Parathyroid adenoma (tissue), 2 donors: Measurements from ENCODE around the gene DAAM2.
A peak's percentile ranks its signal among the peaks of the same experiment; 100 is the strongest.

Experiments used
- H2AFZ ChIP-seq: fragments of 300-600 bp; sonication (generic); one replicate; pipeline ENCODE4 v1.7.0; 2017; ENCODE audit warnings: antibody characterized with exemption, mild to moderate bottlenecking
- H3K27ac ChIP-seq: fragments of 300-600 bp; sonication (generic); one replicate; pipeline ENCODE4 v1.7.0; 2017
- H3K27me3 ChIP-seq: fragments of 300-600 bp; sonication (generic); one replicate; pipeline ENCODE4 v1.7.0; 2017; ENCODE audit warnings: low read length; ENCODE audit not compliant: control insufficient read depth, insufficient read depth
- H3K36me3 ChIP-seq: fragments of 300-600 bp; sonication (generic); one replicate; pipeline ENCODE4 v1.7.0; 2017; ENCODE audit warnings: low read length; ENCODE audit not compliant: control insufficient read depth, insufficient read depth
- H3K4me1 ChIP-seq: fragments of 300-600 bp; sonication (generic); one replicate; pipeline ENCODE4 v1.7.0; 2017; ENCODE audit warnings: control low read depth
- H3K4me2 ChIP-seq: fragments of 300-600 bp; sonication (generic); one replicate; pipeline ENCODE4 v1.7.0; 2017; ENCODE audit warnings: low read length
- H3K4me3 ChIP-seq: fragments of 300-600 bp; sonication (generic); one replicate; pipeline ENCODE4 v1.7.0; 2017; ENCODE audit warnings: low read depth, low read length
- H3K79me2 ChIP-seq: fragments of 300-600 bp; sonication (generic); one replicate; pipeline ENCODE4 v1.7.0; 2017; ENCODE audit warnings: control low read depth
- H3K9ac ChIP-seq: fragments of 300-600 bp; sonication (generic); one replicate; pipeline ENCODE4 v1.7.0; 2017; ENCODE audit warnings: mild to moderate bottlenecking
- H3K9me3 ChIP-seq: fragments of 300-600 bp; sonication (generic); one replicate; pipeline ENCODE4 v1.7.0; 2017; ENCODE audit warnings: low read length; ENCODE audit not compliant: control insufficient read depth
- TF ChIP-seq, protein P1 (sequence below): fragments of 300-600 bp; sonication (generic); IDR thresholded peaks from one replicate; pipeline ENCODE4 v1.7.0; 2017; ENCODE audit warnings: antibody characterized with exemption, mild to moderate bottlenecking
- donor health status: primary hyperparathyroidism.

DAAM2 gene

GRCh38 chr6:39849764-39850163, 57.6 kb downstream of the DAAM2 start:
- H3K4me3 ChIP-seq = no peak overlapping the region
- no peaks in the 10 kb centered on the region for H3K36me3 ChIP-seq
- no peak overlapping the region for H3K4me2 ChIP-seq
- H3K27me3 ChIP-seq = no peaks in the 10 kb centered on the region
- no peaks in the 10 kb centered on the region for H3K9me3 ChIP-seq
- no peaks in the 10 kb centered on the region for H3K79me2 ChIP-seq
- H3K27ac ChIP-seq = no peak overlapping the region
- TF ChIP-seq, protein P1, sequence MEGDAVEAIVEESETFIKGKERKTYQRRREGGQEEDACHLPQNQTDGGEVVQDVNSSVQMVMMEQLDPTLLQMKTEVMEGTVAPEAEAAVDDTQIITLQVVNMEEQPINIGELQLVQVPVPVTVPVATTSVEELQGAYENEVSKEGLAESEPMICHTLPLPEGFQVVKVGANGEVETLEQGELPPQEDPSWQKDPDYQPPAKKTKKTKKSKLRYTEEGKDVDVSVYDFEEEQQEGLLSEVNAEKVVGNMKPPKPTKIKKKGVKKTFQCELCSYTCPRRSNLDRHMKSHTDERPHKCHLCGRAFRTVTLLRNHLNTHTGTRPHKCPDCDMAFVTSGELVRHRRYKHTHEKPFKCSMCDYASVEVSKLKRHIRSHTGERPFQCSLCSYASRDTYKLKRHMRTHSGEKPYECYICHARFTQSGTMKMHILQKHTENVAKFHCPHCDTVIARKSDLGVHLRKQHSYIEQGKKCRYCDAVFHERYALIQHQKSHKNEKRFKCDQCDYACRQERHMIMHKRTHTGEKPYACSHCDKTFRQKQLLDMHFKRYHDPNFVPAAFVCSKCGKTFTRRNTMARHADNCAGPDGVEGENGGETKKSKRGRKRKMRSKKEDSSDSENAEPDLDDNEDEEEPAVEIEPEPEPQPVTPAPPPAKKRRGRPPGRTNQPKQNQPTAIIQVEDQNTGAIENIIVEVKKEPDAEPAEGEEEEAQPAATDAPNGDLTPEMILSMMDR = no peak
- no peak overlapping the region for H3K9ac ChIP-seq
- H2AFZ ChIP-seq = no peak overlapping the region
- no peaks in the 10 kb centered on the region for H3K4me1 ChIP-seq

DNA sequence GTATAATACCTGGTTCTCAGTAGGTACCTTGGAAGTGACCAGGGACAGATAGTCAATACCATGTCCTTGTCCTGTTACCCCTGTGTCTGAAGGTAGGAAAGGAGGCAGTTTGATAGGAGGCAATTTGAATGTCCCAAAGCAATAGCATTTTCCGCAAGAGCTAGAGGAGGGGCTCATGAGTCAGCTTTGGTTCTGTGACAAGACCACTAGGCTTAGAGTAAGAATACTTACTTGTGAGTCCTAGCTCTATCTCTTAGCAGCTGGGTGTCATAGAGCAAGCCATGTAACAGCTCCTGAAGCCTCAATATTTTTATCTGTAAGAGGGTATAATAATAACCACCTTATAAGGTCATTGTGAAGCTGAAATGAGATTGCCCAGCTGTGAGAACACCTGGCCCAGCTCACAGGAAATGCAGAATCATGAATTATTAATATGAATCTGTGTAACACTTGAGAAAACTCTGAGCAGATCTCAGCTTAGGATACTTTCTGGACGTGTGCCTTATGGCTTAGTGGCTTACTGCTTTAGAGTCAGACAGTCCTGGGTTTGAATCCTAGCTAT, 58.6 kb downstream of the DAAM2 start:
- Histone ChIP-seq H3K79me2 (no peaks in the 10 kb centered on the region), H3K9ac (no peak overlapping the region)

DNA sequence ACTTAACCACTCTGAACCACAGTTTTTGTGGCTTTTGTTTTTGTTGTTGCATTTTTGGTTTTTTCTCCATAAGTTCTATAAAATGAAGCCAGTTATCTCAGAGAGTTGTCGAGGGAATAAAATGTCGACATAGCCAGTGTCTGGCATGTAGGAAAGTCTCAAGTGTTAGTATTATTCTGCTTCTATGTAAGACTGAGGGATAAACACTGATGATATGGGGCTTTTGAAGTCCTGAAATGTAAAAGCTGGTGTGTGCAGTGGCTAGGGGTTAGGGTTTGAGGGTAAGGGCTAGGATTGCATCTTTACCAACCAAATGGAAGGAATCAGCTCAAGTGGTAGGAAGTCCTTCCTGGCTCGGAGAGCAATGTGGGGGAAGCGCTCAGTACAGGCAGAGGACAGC, 59.2 kb downstream of the DAAM2 start:
- Histone ChIP-seq H3K9me3 (no peaks in the 10 kb centered on the region), H3K79me2 (no peaks in the 10 kb centered on the region), H3K36me3 (no peaks in the 10 kb centered on the region), H3K27me3 (no peaks in the 10 kb centered on the region), H3K4me1 (no peaks in the 10 kb centered on the region), H2AFZ (no peak overlapping the region), H3K27ac (no peak overlapping the region), H3K4me2 (no peak overlapping the region), H3K4me3 (no peak overlapping the region), H3K9ac (no peak overlapping the region)
- TF ChIP-seq, protein P1 = no peak

More for the DNA sequence above, 58.6 kb downstream of the DAAM2 start:
- H3K36me3 ChIP-seq = no peaks in the 10 kb centered on the region
- TF ChIP-seq, protein P1 = no peak
- no peak overlapping the region for H3K4me3 ChIP-seq
- H2AFZ ChIP-seq = no peak overlapping the region
- H3K9me3 ChIP-seq = no peaks in the 10 kb centered on the region
- H3K27me3 ChIP-seq = no peaks in the 10 kb centered on the region
- H3K4me1 ChIP-seq = no peaks in the 10 kb centered on the region
- H3K4me2 ChIP-seq = no peak overlapping the region
- H3K27ac ChIP-seq = no peak overlapping the region

- Histone ChIP-seq H3K9me3 (no peaks in the 10 kb centered on the region), H3K27me3 (no peaks in the 10 kb centered on the region), H3K4me2 (no peak overlapping the region), H3K4me1 (no peaks in the 10 kb centered on the region), H3K9ac (no peak overlapping the region), H2AFZ (no peak overlapping the region), H3K27ac (peak overlapping the region; percentile 7), H3K4me3 (no peak overlapping the region), H3K36me3 (no peaks in the 10 kb centered on the region), H3K79me2 (no peaks in the 10 kb centered on the region)
- TF ChIP-seq, protein P1 = no peak
Measured at GRCh38 chr6:39852324-39852723, 60.1 kb downstream of the DAAM2 start.

GRCh38 chr6:39853604-39854003, 61.4 kb downstream of the DAAM2 start:
- Histone ChIP-seq H3K9me3 (no peaks in the 10 kb centered on the region), H3K4me3 (no peak overlapping the region), H3K4me1 (no peaks in the 10 kb centered on the region), H3K9ac (no peak overlapping the region), H3K27me3 (no peaks in the 10 kb centered on the region), H2AFZ (no peak overlapping the region), H3K27ac (no peak overlapping the region), H3K4me2 (no peak overlapping the region), H3K79me2 (no peaks in the 10 kb centered on the region), H3K36me3 (no peaks in the 10 kb centered on the region)
- TF ChIP-seq, protein P1 = no peak
